WERI-Rb-1 (cell line): ENCODE results near the gene HCRT.

ENCODE experiments used
- DNase-seq: peaks from one replicate; pipeline ENCODE4 v3.0.0-alpha.2; 2020
- H3K27ac ChIP-seq: fragments of 250-450 bp; sonication (Bioruptor Pico); 2 replicates; pipeline ENCODE4 v1.5.1; 2020; ENCODE audit warnings: mild to moderate bottlenecking, moderate library complexity
- H3K27me3 ChIP-seq: fragments of 250-450 bp; sonication (Bioruptor Pico); 2 replicates; pipeline ENCODE4 v1.5.1; 2021; ENCODE audit warnings: mild to moderate bottlenecking, low read depth, moderate library complexity; ENCODE audit not compliant: insufficient read depth, severe bottlenecking
- H3K36me3 ChIP-seq: fragments of 250-450 bp; sonication (Bioruptor Pico); 2 replicates; pipeline ENCODE4 v1.5.1; 2020; ENCODE audit warnings: mild to moderate bottlenecking, moderate library complexity
- H3K4me3 ChIP-seq: 2 replicates; pipeline ENCODE4 v1.5.1; 2011; ENCODE audit warnings: low read depth, mild to moderate bottlenecking, control low read depth, low read length
- H3K9me3 ChIP-seq: fragments of 250-450 bp; sonication (Bioruptor Pico); 2 replicates; pipeline ENCODE4 v1.5.1; 2021; ENCODE audit warnings: mild to moderate bottlenecking, moderate library complexity; ENCODE audit not compliant: severe bottlenecking
- CTCF ChIP-seq: IDR thresholded peaks from 2 replicates; pipeline ENCODE4 v1.5.1; 2011; ENCODE audit warnings: low read depth, mild to moderate bottlenecking, control low read depth, inconsistent platforms, low read length

The HCRT gene

GRCh38 chr17:42179335-42179734 lies 5.9 kb downstream of the HCRT start:
- TF ChIP-seq CTCF = no peak
- Histone ChIP-seq H3K36me3 (no peaks in the 10 kb centered on the region; the same call in 1 of the 2 replicates), H3K27ac (no peak overlapping the region), H3K4me3 (no peak overlapping the region), H3K9me3 (no peaks in the 10 kb centered on the region), H3K27me3 (no peaks in the 10 kb centered on the region)
- no peak for DNase-seq

DNA sequence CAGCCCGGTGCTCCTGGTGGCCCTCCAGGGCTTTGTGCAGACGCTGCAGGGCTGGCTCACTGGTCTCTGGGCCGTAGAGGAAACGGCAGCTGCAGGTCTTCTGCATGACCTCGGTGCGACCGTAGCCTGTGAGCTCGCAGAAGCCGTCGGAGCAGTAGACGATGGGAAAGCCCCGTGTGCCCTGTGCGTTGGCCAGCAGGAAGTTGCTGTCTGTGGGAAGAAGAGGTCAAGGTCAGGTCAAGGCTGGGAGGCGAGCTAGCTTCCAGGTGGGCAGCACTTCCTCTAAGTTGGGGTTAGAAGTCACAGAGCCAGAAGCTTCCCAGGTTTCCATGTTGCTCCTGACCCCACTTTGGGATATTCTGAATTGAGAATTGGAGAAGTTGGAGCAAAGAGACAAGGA lies 6.4 kb downstream of the HCRT start:
- H3K27me3 ChIP-seq = no peaks in the 10 kb centered on the region
- H3K27ac ChIP-seq = no peak overlapping the region
- no peak overlapping the region for H3K4me3 ChIP-seq
- no peak for TF ChIP-seq CTCF
- H3K36me3 ChIP-seq = no peaks in the 10 kb centered on the region; the same call in 1 of the 2 replicates
- no peaks in the 10 kb centered on the region for H3K9me3 ChIP-seq
- DNase-seq = no peak

- DNase-seq = no peak
- Histone ChIP-seq H3K9me3 (no peaks in the 10 kb centered on the region), H3K36me3 (no peaks in the 10 kb centered on the region; the same call in 1 of the 2 replicates), H3K27me3 (no peaks in the 10 kb centered on the region), H3K27ac (no peak overlapping the region), H3K4me3 (no peak overlapping the region)
- no peak for TF ChIP-seq CTCF
Measured at GRCh38 chr17:42177684-42178083, 7.6 kb downstream of the HCRT start.

- no peak for TF ChIP-seq CTCF
- DNase-seq = no peak
- Histone ChIP-seq H3K27me3 (no peaks in the 10 kb centered on the region), H3K27ac (no peak overlapping the region), H3K4me3 (no peak overlapping the region), H3K36me3 (no peaks in the 10 kb centered on the region; the same call in 1 of the 2 replicates), H3K9me3 (no peaks in the 10 kb centered on the region)
Measured at GRCh38 chr17:42174126-42174783, 11.0 kb downstream of the HCRT start.

DNA sequence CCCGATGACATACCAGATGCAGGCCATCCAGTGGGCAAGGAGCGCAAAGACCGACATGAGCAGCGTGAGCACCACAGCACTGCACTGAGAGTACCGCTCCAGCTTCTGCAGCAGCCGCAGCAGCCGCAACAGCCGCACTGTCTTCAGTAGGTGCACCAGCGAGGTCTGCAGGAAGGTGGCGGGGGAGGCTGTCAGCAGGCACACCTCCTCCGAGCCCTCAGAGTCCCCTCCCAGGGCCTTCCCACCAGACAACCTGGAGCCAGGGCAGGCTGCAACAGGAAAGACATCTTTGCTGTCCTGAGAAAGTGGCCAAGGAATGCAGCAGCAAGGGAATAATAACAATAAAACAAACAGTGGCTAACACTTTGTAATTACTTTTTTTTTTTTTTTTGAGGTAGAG lies 13.4 kb downstream of the HCRT start:
- Histone ChIP-seq H3K27me3 (no peaks in the 10 kb centered on the region), H3K4me3 (no peak overlapping the region), H3K36me3 (no peaks in the 10 kb centered on the region; the same call in 1 of the 2 replicates), H3K27ac (no peak overlapping the region), H3K9me3 (no peaks in the 10 kb centered on the region)
- no peak for TF ChIP-seq CTCF
- no peak for DNase-seq

GRCh38 chr17:42169351-42169750 lies 15.9 kb downstream of the HCRT start:
- H3K27me3 ChIP-seq = no peaks in the 10 kb centered on the region

More at GRCh38 chr17:42169351-42169750, 15.9 kb downstream of the HCRT start:
- TF ChIP-seq CTCF = no peak
- H3K4me3 ChIP-seq = no peak overlapping the region
- H3K9me3 ChIP-seq = no peaks in the 10 kb centered on the region
- no peaks in the 10 kb centered on the region; the same call in 1 of the 2 replicates for H3K36me3 ChIP-seq
- H3K27ac ChIP-seq = no peak overlapping the region
- no peak for DNase-seq
